KG1 (cell line): Measurements from ENCODE around the gene MPZL1.

Source experiments
- DNase-seq: peaks from one replicate; lab custom pipeline; 2025; lab: John Stamatoyannopoulos, UW

Gene MPZL1

GRCh38 chr1:167721617-167722151 lies at the start of gene MPZL1:
MPZL1 (plus strand) TSS chr1:167721982; CDS start chr1:167722152, 170 bp downstream.
- DNase-seq = peak; percentile 70

GRCh38 chr1:167672831-167673230 lies 49.0 kb upstream of the MPZL1 start:
- DNase-seq = no peak

GRCh38 chr1:167673265-167673664 lies 48.5 kb upstream of the MPZL1 start:
- DNase-seq = no peak

GRCh38 chr1:167674156-167674555 lies 47.6 kb upstream of the MPZL1 start:
- no peak for DNase-seq

GRCh38 chr1:167675440-167675839 lies 46.3 kb upstream of the MPZL1 start:
- no peak for DNase-seq

- DNase-seq = no peak
These were observed 45.4 kb upstream of the MPZL1 start for GRCh38 chr1:167676205-167676915.

GRCh38 chr1:167676916-167677848 lies 44.6 kb upstream of the MPZL1 start:
- no peak for DNase-seq

GRCh38 chr1:167678422-167678821 lies 43.4 kb upstream of the MPZL1 start:
- no peak for DNase-seq

GRCh38 chr1:167678838-167679237 lies 42.9 kb upstream of the MPZL1 start:
- DNase-seq = no peak

GRCh38 chr1:167679714-167680113 lies 42.1 kb upstream of the MPZL1 start:
- no peak for DNase-seq

GRCh38 chr1:167681024-167681423 lies 40.8 kb upstream of the MPZL1 start:
- no peak for DNase-seq

GRCh38 chr1:167681451-167682098 lies 40.2 kb upstream of the MPZL1 start:
- no peak for DNase-seq

GRCh38 chr1:167683226-167683625 lies 38.6 kb upstream of the MPZL1 start:
- no peak for DNase-seq

GRCh38 chr1:167683641-167684502 lies 37.9 kb upstream of the MPZL1 start:
- no peak for DNase-seq

- DNase-seq = no peak
These were observed 35.9 kb upstream of the MPZL1 start for GRCh38 chr1:167685844-167686243.

GRCh38 chr1:167687919-167688519 lies 33.8 kb upstream of the MPZL1 start:
- DNase-seq = peak; percentile 69

GRCh38 chr1:167689567-167689920 lies 32.2 kb upstream of the MPZL1 start:
- DNase-seq = no peak

- no peak for DNase-seq
These were observed 31.7 kb upstream of the MPZL1 start for GRCh38 chr1:167690053-167690452.

GRCh38 chr1:167693425-167694045 lies 28.2 kb upstream of the MPZL1 start:
- DNase-seq = no peak

GRCh38 chr1:167694691-167695090 lies 27.1 kb upstream of the MPZL1 start:
- no peak for DNase-seq

- DNase-seq = no peak
These were observed 26.6 kb upstream of the MPZL1 start for GRCh38 chr1:167695147-167695546.
